Measurements from ENCODE around the gene DKC1.

The DKC1 gene

DNA sequence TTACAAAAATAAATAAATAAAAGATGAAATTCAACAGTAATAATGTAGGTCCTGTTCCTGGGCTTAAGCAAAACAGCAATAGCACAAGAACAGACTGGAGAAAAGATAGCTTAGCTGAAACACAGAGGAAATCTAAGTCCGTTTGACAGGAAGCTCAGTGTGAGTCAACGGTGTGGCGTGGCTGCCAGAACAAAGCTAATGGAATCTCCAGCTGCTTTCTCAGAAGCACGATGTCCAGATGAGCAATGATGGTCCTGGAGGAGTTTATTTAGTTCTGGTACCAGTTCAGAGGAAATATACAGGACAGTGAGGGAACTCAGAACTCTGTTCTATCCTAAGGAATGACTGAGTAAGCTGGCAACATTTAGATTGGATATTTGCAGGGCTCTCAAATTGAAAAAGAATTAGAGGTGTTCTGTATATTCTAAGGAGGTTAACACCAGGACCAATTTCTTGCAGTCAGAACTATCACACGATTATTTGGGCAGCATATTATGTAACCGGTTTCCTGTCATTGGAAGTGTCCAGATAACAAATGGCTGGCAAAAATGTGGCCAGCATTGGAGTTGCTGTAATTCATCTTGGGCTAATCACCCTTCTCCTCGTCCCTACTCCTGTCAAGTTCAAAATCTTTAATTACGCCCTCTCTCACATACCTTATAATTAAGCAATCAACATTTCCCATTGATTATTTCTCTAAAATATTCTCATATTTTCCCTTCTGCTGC lies 24.5 kb upstream of the DKC1 start:
- DNase-seq, result peak; percentile 30

DNA sequence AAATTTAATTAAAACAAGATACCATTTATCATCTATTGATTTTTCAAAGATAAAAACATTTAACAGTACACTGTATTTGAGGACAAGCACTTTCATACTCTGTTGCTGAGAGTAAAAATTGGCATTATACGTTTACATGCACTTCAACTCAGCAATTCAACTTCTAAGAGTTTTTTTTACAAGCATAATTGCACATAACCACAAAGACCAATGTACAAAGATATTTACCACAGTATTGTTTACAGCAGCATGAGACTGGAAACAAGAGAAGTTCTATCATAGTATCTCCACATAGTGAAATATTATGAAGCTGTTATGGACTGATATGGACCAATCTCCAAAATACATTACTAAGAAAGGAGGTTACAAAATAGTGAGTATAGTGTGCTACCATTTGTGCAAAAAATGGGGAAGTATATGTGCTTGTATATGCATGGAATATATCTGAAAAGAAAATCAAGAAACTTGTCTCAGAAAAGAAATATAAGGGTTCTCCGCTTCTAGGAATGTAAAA lies 22.7 kb upstream of the DKC1 start:
- peak; percentile 53 for DNase-seq

DNA sequence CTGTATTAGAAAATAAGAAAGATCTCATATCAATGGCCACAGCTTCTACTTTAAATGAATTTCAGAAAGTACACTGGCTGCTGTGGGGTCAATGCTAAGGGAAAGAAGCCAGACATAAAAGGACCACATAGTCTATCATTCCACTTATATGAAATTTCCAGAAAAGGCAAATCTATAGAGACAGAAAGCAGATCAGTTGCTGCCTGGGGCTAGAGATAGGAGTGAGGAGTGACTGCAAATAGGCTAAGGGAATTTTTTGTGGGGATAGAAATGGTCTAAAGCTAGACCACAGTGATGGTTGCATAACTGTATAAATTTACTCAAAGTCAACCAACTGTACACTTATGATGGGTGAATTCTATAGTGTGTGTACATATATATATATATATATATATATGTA lies 20.1 kb upstream of the DKC1 start:
- peak; percentile 51 for DNase-seq

DNA sequence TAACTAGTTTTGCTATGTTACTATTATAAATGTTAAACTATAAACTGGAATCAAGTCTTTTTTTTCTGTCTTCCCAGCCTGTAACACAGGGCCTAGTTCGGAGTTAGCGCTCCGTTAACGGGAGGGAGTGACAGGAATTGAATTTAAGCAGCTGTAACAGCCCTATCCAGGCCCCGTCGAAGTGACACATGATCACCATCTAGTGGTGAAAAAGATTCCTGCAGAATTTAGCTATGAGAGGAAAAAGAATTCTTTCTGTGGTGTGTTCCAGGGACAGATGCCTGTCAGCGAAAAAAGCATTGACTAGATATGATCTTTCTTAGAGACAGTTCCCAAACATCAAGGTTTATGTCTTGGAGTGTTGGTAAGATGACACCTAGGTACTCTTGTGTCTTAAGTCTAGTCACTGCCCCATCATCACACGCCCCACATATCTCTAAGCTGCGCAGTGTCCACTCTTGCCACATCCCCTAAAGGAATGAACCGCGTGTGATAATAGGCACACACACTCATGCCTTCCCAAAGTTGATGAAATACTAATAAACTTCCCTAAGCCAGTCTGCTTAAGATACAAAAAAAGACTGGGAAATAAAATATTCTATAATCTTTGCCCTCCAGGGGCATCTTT lies 13.8 kb upstream of the DKC1 start:
- DNase-seq, result peak; percentile 83

DNA sequence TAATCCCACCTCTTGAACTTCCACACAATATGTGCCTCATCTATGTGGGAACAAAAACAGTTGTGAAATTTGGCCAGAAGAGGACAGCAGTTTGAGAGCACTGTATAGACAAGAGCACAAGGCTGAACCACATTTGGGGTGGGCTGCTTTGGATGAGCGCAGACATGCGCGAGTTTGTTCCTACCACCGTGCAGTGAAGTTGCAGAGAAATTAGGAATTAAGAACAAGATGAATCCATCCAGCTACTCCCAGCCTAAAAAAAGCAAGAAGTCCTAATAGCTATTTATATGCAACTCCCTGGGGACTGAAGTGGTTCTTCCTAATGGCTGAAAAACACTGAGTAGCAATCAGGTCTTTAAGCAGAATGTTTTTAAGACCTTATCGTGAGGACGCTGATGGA lies 12.8 kb upstream of the DKC1 start:
- peak; percentile 51 for DNase-seq

DNA sequence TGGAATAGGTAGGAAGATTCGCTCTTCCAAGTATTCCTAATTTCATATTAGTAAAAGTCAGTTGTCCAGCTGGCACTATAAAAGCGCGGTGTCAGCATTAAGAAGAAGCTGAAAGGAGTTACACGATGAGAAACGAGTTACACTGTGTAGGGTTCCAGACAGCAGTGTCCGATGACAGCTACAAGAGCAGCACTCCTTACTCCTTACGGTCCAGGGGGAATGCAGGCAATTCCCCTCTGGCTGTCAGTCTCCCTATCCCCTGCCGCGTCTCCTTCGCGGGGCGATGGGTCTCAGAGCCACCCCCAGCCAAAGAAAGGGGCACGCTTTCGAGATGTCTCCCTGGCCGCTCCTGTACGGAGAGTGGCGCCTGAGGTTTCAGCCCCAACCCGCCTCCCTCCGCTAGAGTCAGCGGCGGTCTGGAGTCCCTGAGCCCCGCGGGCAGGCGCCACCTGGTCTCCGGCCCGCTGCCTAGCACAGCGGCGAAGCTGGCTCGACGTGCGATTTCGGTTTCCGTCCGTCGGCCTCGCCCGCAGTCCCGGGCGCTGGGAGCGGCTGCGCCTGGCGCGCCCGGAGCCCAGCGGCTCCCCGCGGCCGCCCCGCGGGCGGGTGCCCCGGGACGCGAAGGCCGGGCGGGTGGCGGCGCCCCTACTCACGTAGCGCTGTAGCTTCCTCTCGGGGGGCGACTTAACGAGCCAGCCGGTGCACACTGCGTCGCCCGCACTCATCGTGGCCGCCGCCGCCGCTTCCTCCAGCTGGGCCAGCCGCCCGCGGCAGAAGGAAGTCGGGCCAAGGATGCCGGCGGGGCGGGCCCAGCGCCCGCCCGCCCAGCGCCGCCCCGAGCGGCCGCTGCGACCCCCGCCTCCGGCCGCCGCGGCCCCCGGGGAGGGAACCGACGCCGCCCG lies 12.1 kb upstream of the DKC1 start, which contains the start of gene GAB3:
GAB3 (minus strand) TSS at position 777 of the 902 bp plus-strand sequence; CDS start at position 725, 52 bp downstream.
- DNase-seq, result no peak

DNA sequence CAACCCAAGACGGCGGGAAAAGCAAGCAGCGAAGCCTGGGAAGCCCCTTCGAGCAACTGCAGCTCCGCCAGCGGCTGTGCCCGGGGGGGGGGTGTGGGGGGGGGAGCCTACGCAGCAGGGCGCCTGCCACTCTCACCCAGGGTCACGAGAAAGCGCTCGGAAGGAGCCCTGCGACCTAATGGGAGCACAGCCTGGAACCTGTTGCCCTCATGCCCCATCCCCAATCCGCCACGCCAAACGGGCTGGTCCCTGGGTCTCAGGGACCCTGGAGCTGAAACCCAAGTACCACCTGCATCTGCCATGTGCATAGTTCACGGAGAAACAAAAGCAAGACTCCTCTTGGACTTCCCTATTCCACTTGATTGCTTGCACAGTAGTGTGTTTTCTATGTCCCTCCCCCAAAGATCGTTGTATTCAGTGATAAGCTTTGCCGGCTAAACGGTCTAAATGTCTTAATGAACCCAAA lies 11.4 kb upstream of the DKC1 start:
- DNase-seq, result no peak

DNA sequence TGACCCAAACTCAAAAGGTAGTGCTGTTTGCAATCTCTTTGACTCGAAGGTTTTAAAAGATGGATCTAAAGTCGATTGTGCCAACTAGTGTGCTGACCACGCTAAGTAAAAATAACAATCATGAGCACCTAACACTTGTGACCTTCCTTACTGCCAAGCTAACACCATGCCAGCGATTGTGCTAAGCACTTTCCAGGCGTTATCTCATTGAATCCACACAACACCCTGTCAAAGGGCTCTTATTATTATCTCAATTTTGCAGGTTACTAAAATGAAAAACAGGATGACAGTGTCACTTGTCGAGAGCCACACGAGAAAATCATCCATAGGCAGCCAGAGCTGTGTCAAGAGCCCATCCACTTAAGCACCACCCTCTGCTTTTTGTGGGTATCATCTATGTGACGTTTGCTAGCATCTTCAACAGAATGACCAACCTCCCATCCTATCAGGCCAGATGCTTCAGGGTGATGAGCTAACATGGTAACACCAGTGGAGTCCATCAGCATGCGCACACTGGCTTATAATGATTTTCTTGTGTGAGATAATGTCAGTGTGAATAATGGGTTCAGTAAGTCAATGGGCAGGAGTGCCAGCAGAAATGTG lies 10.9 kb upstream of the DKC1 start:
- peak; percentile 97 for DNase-seq

DNA sequence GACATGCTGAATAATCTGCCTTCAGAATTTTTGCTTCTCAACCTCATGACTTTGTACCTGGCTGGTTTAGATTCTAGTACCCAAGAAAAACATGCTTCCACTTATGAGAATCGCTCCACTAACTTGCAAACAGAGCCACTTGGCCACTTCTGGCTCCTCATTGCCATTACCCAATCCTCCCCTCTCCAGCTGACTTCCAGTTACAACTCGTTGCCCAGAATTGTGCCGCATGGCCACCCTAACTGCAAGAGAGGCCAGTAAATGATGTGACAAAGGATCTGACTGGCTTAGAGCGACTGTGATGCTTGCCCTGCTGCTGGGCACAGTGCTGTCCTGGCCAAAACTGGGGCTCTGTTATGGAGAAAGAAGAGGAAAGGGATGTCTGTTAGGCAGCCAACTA lies 4.0 kb upstream of the DKC1 start:
- no peak for DNase-seq

DNA sequence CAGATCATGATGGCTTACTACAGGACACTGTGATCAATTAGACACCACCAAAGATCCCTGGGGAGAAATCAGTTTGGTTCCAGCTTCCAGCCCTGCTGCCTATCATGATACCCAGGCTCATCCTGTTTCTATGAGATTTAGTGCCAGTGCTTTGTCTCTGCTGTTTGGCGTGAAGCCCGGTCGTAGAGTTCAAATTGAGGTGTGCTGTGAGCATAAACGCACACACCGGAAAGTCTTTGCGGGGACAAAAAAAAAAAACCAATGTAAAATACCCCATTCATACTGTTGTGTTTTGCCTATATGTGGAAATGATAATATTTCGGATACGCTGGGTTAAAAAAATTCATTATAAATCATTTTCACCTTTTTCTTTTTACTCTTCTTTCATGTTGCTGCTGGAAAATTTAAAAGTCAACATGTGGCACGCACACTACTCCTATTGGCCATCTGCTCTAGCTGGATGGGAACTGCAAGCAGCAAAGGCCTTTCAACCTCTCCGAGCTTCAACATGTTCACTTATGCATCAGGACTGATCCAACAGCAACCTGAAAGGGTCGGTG lies 607 bp upstream of the DKC1 start:
- peak; percentile 72 for DNase-seq

DNA sequence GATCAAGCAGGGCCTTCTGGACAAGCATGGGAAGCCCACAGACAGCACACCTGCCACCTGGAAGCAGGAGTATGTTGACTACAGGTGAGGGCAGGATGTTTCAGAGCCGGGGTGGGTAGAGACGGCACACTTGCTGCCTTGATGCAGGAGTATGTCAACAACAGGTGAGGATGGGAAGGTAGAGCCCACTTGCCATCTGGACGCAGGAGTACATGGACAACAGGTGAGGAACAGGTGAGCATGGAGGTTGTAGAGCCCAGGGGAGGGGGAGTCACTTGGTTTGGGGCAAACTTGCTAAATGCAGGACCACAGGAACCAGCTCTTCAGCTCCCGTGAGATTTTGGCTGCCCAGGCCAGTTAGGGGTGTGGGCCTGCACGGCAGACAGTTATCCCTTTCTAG lies 12.0 kb downstream of the DKC1 start:
- no peak for DNase-seq

DNA sequence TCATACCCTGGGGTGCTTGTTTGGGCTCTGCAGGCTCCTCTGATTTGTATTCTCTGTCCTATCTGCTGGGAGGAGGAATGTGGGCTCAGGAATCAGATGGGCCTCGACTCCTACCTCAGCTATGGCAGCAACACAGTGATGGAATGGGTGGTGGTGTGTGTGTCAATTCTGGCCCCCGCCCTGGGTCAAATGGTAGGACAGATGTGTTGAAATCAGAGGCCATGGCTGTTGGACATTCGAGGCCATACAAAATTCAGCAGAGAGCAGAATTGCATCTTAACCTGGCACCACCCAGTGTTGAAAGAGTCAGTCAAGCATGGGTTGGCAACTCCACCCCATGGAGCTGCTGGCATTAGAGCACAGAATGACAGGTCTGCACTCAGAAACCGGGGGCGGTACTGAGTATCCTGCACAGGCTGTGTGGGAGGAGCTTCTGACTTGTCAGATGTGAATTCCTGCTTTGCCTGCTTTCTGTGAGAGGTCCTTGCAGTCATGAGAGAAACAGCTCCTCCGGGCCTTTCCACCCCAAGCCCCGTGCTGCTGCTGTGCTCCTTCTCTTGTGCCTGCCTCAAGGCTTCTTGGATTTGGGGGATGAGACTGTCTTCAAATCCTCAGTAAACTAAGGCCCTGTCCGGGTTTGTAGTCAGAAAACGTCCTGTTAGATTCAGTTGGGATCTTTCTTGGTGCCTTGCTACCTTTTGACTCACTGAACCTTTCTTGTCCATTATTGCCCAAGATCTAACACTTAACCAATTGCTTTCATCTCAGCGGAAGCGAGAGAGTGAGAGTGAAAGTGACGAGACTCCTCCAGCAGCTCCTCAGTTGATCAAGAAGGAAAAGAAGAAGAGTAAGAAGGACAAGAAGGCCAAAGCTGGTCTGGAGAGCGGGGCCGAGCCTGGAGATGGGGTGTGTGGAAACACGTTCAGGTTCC lies 13.0 kb downstream of the DKC1 start:
- DNase-seq, result peak; percentile 79

DNA sequence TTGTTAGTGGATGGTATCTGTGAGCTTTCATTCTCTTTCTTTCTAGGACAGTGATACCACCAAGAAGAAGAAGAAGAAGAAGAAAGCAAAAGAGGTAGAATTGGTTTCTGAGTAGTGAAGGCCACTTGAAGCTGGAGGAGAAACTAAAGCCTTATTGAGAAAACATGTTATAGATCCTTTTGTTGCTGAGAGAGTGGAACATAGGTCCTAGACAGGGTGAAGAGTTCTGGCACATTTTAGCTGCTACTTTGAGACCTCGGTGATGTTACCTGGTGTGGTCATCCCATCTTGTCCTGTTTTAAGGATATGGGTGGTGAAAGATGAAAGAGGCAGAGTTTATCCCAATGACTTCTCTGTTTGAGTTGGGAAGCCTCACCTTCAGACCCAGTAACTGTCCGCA lies 14.1 kb downstream of the DKC1 start:
- no peak for DNase-seq

DNA sequence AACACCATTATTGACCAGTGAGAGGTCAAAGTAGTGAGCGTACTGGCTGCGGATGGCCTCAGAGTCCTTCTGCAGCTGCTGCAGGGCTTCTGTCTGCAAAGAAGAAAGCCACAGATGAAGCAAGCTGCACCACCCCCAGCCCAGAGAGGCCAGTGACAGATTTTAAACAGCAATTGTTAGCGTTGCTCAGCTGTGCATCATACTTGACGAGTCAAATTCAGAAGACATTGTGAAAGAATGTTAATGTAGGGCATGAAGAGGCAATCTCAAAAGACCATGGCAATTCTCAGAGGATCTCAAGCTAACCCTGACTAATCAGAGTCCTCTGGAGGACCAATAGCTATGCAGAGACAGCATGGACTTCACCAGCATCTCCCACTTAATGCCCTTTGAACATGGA lies 16.6 kb downstream of the DKC1 start:
- no peak for DNase-seq

DNA sequence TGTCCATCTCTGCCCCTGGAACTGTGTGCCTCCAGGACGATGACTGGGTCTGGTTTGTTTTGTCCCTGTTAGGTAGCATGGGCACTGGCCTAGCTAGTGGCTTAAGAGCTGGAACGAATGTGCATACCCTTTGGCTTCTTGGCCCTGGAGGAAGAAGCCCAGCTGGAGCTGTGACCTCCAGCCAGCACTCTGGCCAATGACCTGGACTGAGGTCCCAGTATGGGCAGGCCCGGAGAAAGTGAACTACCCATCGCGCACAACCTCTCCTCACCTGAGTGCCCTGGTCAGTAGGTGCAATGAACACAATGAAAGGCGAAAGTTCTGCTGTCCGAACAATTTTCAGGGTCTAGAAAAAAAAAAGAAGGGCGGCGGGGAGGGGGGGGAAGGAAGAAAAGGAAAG lies 18.3 kb downstream of the DKC1 start:
- no peak for DNase-seq

DNA sequence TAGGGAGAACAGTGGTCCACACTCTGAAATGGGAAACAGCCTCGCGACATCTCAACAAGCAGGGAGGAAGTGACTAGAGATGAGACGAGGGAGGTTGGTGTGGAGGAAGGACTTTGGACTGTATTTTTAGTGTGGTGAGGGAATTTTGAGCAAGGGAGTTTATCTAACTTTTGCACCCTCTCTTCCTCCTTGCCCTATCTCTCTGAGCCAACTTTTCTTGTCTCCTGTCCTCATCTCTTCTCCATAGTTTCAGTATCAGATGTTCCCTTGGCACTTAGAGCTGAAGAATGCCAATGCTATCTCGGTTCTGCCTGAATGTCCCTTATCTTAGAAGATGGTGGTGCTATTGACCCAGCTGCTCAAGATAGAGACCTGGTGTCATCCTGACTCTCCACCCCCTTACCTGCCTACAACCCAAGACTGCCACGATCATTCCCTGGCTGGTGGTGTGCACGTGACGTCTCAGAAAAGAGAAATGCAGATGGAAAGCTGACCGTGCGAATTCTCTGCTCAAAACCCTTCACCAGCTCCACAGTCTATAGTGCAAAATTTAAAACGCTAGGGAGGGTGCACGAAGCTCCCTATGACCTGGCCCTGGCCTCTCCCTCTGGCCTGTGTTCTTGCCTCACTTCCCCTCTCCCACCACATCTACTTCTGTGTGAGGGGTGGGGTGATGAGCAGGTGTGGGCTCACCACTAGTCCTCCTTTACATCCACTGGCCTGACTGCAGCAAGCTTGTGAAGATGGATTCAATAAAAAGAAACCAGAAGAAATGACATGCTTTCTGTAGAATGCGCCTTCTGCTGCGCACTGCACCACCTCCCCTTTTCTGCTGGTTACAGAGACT lies 21.7 kb downstream of the DKC1 start:
- DNase-seq, result peak; percentile 88

DNA sequence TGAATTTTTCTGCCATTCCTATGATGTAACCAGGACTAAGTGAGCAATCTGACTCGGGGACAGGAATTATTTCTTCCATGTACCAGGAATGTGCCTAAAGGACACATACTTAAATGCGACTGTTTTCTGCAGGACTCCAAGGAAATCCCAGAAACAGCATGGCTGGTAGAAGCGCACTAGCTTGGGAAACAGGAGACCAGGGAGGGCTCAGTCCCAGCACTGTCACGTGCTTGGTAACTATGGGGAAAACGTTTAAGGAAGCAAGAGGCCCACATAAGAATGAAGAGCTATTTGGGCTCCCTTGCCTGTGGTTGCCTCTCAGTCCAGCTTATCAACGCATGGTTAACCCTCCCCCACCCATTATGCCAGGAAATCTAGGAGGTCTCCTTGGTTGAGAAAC lies 23.1 kb downstream of the DKC1 start:
- no peak for DNase-seq

DNA sequence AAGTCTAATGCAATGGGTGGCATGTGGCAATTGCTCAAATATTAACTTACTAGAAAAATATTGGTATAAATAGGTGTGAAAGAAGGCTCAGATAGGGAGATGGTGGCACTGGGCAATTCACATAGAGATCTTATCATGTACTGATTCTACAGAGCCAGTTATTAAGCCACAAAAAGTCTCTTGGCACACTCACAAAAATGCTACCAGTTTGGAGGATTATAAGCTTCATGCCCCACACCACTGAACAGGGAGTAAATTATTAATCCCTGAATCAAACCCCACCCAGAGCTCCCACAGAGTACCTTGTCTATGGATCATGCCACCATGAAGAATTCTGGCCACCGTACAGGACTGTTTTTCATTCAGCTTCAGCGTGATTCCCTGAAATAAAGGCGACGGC lies 28.8 kb downstream of the DKC1 start:
- DNase-seq, result no peak

DNA sequence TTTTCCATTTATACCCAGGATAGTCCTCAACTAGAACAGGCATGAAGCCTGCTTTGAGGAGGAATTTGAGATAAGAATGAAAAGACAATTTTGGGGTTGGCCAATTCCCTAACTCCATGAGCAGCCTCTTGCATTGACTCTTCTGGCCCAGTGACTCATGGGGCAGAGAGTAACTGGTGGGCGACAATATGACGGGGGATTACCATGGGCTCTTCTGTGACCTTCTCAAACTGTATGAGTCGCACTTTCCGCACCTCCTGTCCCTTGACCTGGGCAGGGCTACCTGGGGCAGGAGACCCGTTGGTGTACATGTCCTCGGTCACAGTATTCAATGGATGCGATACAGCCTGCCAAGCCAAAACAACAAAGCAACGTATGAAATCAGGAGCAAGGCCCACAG lies 29.3 kb downstream of the DKC1 start:
- DNase-seq, result no peak

DNA sequence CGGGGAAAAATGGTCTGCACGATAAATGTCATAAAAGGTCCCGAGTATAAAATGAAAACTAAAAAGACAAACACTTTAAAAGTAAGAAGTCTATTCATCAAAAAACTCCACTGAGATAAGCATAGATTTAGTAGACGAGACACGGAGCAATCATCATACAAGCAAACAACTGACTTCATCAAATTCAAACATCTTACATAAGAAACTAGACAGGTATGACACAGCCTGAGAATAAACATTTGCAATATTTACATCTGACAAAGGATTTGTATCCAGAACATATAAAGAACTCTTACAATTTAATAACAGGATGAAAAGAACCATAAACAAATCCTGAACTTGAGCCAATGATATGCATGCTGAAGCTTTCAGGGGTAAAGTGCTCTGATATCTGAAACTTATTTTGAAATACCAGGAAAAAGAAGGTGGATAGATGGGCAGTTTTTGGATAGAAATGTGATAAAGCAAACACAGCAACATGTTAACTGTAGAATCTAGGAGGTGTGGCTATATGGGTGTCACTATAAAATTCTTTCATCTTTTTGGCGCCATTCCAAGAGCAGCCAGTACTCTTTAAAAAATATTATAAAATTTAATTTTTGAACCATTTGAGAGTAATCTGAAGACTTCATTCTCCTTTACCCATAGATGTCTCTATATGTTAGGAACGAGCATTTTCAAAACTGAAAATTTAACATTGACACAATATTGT lies 30.6 kb downstream of the DKC1 start:
- peak; percentile 53 for DNase-seq
